ENCODE data around the gene CEACAM19.
A peak's percentile ranks its signal among the peaks of the same experiment; 100 is the strongest.
"Not testable (repeated sequence)": the region's sequence is repeated elsewhere in the genome, so short reads cannot be mapped to it uniquely, and the experiment has no call there.

The CEACAM19 gene

DNA sequence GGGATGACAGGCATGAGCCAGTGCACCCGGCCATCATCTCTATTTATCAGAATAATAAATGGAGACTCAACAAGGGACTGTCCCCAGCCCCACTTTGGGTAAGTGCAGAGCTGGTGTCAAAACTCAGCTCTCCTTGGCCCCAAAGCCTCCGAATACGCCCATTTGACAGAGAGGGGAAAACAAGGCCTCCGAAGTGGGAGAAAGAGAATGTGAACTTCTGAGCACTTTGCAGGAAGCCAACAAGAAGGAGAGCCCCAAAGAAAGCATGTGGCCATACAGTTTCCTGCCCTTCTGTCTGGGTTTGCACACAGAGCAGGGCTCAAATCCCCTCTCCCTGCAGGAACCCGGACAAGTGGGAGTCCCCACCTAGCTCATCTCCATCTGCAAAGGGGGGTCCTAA lies 29.3 kb downstream of the CEACAM19 start:
- no peak for DNase-seq

GRCh38 chr19:44701228-44701627 lies 29.9 kb downstream of the CEACAM19 start:
- no peak for DNase-seq

DNA sequence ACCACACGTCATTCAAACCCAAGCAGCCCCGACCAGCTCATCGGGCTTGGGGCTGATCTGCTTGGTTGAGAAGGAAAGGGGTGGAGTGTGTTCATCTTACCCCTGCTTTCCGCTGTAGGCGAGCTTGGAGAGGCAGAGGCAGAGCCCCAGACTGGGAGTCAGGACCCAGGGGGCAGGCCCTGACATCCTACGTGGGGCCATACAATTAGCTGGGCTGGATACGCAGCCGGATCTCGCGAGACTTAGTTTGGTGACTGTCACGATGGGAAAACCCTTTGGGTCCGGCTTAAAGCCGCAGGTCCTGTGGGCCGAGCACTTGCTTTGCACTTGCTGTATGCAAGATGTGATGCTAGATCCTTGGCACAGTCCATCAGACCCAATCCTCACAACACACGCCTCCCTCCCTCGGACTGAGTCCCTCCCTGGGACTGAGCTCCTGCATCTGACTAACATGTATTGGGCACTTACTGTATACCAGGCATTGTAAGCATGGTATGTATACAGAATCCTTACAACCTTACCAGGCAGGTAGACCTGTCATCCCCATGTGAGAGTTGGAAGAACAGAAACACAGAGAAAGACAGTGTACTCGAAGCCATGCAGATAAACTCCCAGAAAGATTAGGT lies 31.4 kb downstream of the CEACAM19 start:
- DNase-seq, result no peak

GRCh38 chr19:44703336-44704078 lies 32.2 kb downstream of the CEACAM19 start:
- DNase-seq, result no peak

DNA sequence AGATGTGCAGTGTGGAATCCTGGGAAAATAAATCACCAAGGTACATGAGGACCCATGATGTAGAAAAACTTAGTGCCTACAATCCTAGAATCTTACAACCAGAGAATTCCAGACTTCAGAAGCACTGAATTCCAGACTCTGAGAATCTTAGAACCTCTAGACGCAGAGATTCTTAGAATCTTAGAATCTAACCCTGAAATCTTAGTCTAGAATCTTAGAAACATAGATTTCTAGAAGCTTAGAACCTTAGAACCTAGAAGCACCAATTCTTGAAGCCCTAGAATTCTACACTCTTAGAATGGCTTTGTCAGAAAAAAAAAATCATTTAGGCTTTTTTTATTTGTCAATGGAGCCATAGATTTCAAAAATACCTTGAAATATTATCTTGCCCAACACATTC lies 33.7 kb downstream of the CEACAM19 start:
- no peak for DNase-seq

DNA sequence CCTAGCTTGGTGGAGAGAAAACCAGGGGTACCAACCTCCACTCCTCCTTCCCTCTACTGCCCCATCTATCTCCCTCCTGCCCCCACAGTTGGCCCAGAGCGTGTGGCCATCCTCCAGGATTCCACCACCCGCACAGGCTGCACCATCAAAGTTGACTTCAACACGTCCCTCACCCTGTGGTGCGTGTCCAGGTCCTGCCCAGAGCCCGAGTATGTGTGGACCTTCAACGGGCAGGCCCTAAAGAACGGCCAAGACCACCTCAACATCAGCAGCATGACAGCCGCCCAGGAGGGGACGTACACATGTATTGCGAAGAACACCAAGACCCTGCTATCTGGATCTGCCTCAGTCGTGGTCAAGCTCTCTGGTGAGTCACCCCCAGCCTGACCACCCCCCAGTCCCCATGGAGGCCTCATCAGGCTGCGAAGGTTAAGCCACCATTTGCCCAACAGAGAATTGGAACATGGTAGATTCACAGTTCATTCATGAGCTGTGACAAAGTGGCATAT lies 34.3 kb downstream of the CEACAM19 start:
- DNase-seq, result no peak

DNA sequence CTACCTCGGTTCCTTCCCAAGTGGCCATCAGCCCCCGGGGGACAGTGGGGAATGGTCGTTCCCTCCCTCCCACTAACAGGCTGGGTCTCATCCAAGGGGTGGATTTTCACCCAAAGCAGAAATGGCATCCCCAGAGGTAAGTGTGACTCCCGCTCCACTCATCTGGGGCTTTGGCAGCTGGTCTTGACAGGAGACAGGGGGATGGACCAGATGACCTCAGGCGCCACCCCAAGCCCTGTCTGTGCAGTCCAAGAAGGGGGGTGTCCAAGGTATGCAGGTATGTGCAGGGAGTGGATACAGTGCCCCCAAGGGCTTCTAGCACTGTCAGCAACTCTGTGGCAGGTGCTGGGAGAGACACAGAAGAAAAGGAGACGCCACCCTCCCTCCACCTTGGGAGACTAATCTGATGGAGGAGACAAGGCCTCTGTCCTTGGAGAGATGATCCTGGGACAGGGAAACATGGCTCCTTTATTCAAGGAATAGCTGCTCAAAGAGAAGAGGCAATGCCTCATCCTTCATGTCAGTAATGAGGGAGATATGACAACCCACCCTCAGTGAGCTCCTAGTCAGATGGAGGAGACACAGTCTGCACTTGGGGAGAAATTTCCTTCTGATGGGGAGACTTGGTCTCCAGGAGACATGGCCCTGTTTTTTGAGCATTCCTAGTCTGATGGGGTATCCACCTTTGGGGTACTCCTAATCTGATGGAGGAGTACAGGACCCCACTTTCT lies 35.4 kb downstream of the CEACAM19 start:
- no peak for DNase-seq

- DNase-seq, result no peak
These were observed 36.5 kb downstream of the CEACAM19 start for GRCh38 chr19:44707794-44708193.

DNA sequence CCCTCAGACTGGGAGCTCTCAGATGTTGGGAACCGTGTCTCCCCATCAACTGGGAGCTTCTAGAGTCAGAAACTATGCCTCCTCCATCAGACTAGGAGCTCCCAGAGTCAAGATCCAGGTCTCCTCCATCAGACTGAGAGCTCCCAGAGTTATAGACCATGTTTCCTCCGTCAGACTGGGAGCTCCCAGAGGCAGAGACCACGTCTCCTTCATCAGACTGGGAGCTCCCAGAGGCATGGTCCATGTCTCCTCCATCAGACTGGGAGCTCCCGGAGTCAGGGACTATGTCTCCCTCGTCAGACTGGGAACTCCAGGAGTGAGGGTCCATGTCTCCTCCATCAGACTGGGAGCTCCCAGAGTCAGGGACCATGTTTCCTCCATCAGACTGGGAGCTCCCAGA lies 37.7 kb downstream of the CEACAM19 start:
- no peak for DNase-seq

DNA sequence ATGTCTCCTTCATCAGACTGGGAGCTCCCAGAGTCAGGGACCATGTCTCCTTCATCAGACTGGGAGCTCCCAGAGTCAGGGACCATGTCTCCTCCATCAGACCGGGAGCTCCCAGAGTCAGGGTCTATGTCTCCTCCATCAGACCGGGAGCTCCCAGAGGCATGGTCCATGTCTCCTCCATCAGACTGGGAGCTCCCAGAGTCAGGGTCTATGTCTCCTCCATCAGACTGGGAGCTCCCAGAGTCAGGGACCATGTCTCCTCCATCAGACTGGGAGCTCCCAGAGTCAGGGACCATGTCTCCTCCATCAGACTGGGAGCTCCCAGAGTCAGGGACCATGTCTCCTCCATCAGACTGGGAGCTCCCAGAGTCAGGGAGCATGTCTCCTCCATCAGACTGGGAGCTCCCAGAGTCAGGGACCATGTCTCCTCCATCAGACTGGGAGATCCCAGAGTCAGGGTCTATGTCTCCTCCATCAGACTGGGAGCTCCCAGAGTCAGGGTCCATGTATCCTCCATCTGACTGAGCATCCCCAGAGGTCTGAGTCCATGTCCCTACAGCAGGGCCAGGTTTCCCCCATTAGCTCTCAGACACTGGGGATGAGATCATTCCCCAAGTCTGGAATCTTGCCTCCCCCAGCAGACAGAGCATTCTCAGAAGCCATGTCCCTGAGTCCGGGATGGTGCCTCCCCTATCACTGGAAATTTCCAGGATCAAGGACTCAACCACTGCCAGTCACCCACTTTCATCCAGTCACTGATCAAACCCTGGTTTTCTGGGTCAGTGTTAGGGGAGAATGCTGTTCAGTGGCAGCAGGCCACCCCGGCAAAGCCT lies 38.4 kb downstream of the CEACAM19 start:
- not testable (repeated sequence) for DNase-seq

- DNase-seq, result no peak
These were observed 39.2 kb downstream of the CEACAM19 start for GRCh38 chr19:44710483-44710882.

DNA sequence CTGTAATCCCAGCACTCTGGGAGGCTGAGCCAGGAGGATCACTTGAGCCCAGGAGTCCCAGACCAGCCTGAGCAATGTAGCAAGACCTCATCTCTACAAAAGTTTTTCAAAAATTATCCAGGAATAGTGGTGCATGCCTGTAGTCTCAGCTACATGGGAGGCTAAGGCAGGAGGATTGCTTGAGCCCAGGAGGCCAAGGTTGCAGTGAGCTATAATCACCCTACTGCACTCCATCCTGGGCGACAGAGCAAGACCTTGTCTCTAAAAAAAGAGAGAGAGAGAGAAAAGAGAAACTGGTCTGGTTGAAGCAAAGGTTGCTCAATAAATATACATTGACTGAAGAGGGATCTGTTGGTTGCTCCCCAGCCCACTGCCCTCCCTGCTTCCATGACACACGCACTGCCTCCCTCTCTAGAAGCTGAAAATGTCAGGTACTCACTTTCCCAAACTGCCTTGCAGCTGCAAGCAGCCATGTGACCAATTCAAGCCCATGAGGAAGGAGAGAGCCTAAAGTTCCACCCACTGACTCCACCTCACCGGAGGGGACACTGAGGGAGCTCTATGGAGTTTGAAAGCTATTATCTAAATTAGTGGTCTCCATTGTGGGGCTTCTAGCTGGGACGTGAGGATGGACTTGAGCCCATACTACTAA lies 41.7 kb downstream of the CEACAM19 start:
- no peak for DNase-seq

DNA sequence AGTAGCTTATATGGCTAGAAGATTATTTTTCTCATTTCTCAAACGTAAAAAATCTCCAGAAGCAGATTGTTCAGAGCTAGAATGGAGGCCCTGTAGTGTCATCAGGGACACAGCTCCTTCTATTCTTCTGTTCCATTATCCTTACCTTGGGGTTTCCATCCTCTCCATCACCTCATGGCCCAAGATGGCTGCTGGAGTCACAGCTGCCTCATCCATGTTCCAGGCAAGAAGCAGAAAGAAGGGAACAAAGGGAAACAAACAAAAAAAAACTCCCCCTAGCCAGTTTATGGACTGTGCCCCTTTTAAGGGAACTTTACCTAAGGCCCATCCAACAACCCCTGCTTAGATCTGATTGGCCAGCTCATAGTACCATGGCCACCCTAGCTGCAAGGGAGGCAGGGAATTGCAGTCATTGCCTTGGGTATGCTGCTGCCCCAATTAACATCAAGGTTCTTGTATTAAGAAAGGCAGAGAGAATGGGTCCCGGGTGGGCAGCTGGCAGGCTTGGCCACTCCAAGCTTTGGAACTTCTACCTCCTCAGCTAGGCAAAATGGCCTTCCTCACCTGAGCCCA lies 43.4 kb downstream of the CEACAM19 start:
- no peak for DNase-seq

DNA sequence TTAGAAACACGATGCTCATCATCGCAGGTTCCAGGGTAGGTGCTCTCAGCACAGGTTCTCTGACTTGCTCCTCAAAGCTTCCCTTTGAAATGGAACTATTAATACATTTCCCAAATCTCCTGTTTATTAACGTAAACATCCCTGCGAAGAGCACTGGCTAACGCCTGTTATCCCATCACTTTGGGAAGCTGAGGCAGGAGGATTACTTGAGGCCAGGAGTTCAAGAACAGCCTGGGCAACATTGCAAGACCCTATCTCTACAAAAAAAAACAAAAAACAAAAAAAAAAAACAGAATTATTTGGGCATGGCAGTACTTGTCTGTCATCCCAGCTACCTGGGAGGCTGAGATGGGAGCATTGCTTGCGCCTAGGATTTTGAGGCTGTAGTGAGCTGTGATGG lies 46.3 kb downstream of the CEACAM19 start:
- no peak for DNase-seq

DNA sequence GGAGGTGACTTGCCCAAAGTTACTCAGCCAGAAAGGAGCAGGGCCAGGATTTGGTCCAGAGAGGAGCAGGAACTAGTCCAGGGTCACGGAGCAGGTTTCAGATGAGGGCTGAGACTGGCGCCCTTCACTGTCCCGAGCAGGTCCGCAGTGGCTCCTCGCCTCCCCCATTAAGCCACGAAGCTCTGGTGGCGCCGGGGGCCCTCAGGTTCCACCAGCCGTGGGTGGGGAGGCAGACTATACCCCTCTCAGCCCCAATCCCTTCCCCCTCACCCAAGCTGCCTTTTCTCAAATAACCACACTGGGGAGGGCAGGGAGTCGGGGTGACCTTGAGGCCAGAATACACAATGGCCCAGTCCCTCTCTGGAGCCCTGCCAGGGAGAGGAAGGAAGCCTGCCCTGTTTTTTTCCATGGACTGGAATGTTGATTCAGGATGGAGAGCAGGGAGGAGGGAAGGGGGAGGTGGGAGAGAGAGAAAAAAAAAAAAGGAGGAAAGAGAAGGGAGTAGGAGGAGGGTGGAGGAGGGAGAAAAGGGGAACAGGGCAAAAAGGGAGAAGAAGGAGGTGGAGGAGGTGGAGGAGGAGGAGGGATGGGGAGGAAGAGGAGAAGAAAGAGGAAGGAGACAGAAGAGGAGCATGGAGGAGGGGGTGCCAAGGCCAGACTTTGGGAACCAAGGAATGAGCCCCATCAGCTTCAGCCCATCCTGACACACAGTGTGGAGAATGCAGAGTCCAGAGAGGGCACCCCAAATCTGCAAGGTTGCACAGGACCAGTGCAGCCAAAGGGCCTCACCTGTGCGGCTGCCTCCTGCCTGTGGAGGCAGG lies 47.4 kb downstream of the CEACAM19 start:
- peak in 15 of 56 donors; percentile 2 to 68 (median 13) for DNase-seq

GRCh38 chr19:44719262-44719701 lies 48.0 kb downstream of the CEACAM19 start:
- DNase-seq, result no peak

DNA sequence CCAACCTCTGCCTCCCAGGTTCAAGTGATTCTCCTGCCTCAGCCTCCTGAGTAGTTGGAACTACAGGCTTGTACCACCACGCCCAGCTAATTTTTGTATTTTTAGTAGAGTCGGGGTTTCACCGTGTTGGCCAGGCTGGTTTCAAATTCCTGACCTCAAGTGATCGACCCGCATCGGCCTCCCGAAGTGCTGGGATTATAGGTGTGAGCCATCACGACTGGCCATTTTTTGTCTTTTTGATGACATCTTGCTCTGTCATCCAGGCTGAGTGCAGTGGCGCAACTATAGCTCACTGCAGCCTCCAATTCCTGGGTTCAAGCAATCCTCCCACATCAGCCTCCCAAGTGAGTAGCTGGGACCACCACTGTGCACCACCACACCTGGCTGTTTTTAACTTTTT lies 49.1 kb downstream of the CEACAM19 start:
- DNase-seq, result not testable (repeated sequence)

DNA sequence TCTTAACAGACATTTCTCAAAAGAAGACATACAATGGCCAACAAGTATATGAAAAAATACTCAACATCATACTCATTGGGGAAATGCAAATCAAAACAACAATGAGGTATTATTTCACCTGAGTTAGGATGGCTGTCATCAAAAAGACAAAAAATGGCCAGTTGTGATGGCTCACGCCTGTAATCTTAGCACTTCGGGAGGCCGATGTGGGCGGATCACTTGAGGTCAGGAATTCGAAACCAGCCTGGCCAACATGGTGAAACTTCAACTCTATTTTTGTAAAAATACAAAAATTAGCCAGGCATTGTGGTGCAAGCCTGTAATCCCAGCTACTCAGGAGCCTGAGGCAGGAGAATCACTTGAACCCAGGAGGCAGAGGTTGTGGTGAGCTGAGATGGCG lies 49.7 kb downstream of the CEACAM19 start:
- no peak for DNase-seq

- DNase-seq, result not testable (repeated sequence)
These were observed 50.1 kb downstream of the CEACAM19 start for GRCh38 chr19:44721369-44721768.
